Lower leg skin (tissue), 3 donors: ENCODE results near the gene EPHB2.

Experiments used
- CTCF ChIP-seq, 3 donors: fragments of 450-650 bp; IDR thresholded peaks; one replicate each; pipeline ENCODE4 v1.5.1; 2016; ENCODE audit warnings: antibody characterized with exemption in 3 of 3, mild to moderate bottlenecking in 3 of 3, moderate library complexity in 2 of 3
- POLR2A ChIP-seq, 2 donors: fragments of 450-650 bp; IDR thresholded peaks; one replicate each; pipeline ENCODE4 v1.6.1; 2016 to 2017; ENCODE audit warnings: antibody characterized with exemption in 2 of 2, mild to moderate bottlenecking in 1 of 2, moderate library complexity in 1 of 2

- TF ChIP-seq CTCF (IDR thresholded peaks at IDR 0.05) (no peak), POLR2A (IDR thresholded peaks at IDR 0.05) (no peak)
These were observed 224.8 kb downstream of the EPHB2 start for GRCh38 chr1:22935433-22935832.
